ENCODE data around the gene TEX2. TPM values are rescaled to one million over a fixed set of nuclear protein-coding genes. Genes with fewer than 3 reads are reported as not detected.

TEX2 gene
- total RNA-seq, 1 experiment from 2014 or later = 10.8 TPM

- no peak for TF ChIP-seq ZNF281 (CRISPR knock-in tag; IDR thresholded peaks at IDR 0.05)
These were observed 10.2 kb downstream of the TEX2 start (continued) for GRCh38 chr17:64252831-64253230.

DNA sequence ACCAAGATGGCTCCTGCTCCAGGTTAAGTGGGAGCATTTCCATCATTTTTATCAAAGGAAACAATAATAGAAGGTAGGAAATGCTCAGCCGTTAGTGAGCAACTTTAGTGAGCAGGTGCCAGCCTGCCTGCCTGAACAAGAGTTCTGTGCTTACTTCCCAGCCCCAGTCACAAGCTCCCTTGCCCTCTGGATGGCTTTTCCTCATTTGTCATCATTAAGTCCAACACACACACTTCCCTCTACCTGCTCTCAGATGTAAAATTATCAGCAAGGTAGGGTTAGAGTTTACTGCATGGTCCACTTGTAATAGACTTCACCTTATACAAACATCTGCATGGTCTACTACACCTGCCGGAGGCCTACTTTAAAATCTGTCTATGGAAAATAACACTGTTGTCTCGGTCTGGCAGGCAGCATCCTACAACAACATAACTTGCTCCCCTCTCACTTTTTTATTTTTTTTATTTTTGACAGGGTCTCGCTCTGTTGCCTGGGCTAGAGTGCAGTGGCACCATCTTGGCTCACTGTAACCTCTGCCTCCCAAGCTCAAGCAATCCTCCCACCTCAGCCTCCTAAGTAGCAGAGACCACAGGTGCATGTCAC is 12.7 kb downstream of the TEX2 start:
- no peaks in the 10 kb centered on the region for H3K4me1 Mint-ChIP-seq
- POLR2A ChIA-PET = no interaction called here

DNA sequence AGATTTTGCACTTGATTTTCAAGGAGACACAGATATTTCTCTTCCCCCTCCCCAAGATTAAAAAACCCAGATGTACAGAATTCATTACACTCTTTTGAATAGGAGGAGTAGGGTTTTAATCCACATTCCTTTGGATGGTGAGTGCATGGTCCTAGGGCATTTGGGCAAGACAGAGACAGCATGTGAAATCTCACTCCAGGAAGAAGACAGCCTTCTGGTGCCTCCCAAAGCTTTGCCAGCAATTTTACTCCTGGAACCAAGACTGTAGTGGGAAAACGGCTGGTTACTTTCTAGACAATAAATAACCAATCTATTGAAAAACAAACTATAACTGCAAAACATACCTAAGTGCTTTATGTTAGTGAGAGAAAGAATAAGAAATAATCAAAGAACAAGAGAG is 15.2 kb downstream of the TEX2 start:
- Mint-ChIP-seq H3K4me1 (no peaks in the 10 kb centered on the region), H3K27me3 (ENCODE audit: low read depth) (no peaks in the 10 kb centered on the region), H3K36me3 (no peaks in the 10 kb centered on the region), H3K9me3 (no peaks in the 10 kb centered on the region), H3K4me3 (no peak overlapping the region), H3K27ac (no peak overlapping the region)
- DNase-seq (ENCODE audit: low spot score) = no peak
- ChIA-PET POLR2A (no interaction called here), CTCF (interaction anchor here (3.1 kb wide), 1 partner anchor 11 kb away, joined by 12 read pairs; no protein-coding TSS in a partner anchor)
- no peak for ATAC-seq
- no peak for TF ChIP-seq PRRX2 (CRISPR knock-in tag; IDR thresholded peaks at IDR 0.05)
- no peak for TF ChIP-seq NR2C2 (CRISPR knock-in tag; IDR thresholded peaks at IDR 0.05)
- TF ChIP-seq GABPB1 (CRISPR knock-in tag; IDR thresholded peaks at IDR 0.05) = no peak
- TF ChIP-seq KAT7 (CRISPR knock-in tag; IDR thresholded peaks at IDR 0.05; ENCODE audit: borderline replicate concordance) = no peak
- TF ChIP-seq SMAD3 (CRISPR knock-in tag; IDR thresholded peaks at IDR 0.05; ENCODE audit: borderline replicate concordance) = no peak
- TF ChIP-seq TEAD4 (CRISPR knock-in tag; IDR thresholded peaks at IDR 0.05) = no peak
- TF ChIP-seq, protein P1, sequence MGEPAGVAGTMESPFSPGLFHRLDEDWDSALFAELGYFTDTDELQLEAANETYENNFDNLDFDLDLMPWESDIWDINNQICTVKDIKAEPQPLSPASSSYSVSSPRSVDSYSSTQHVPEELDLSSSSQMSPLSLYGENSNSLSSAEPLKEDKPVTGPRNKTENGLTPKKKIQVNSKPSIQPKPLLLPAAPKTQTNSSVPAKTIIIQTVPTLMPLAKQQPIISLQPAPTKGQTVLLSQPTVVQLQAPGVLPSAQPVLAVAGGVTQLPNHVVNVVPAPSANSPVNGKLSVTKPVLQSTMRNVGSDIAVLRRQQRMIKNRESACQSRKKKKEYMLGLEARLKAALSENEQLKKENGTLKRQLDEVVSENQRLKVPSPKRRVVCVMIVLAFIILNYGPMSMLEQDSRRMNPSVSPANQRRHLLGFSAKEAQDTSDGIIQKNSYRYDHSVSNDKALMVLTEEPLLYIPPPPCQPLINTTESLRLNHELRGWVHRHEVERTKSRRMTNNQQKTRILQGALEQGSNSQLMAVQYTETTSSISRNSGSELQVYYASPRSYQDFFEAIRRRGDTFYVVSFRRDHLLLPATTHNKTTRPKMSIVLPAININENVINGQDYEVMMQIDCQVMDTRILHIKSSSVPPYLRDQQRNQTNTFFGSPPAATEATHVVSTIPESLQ (CRISPR knock-in tag; IDR thresholded peaks at IDR 0.05) = no peak
- TF ChIP-seq CBFB (CRISPR knock-in tag; IDR thresholded peaks at IDR 0.05; ENCODE audit: low read depth) = no peak
- TF ChIP-seq MYBL2 (CRISPR knock-in tag; IDR thresholded peaks at IDR 0.05) = no peak
- TF ChIP-seq, protein P2, sequence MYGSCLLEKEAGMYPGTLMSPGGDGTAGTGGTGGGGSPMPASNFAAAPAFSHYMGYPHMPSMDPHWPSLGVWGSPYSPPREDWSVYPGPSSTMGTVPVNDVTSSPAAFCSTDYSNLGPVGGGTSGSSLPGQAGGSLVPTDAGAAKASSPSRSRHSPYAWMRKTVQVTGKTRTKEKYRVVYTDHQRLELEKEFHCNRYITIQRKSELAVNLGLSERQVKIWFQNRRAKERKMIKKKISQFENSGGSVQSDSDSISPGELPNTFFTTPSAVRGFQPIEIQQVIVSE (CRISPR knock-in tag; IDR thresholded peaks at IDR 0.05; ENCODE audit: borderline replicate concordance) = no peak
- no peak for TF ChIP-seq TEAD1 (CRISPR knock-in tag; IDR thresholded peaks at IDR 0.05)
- no peak for TF ChIP-seq NFYB (CRISPR knock-in tag; conservative IDR thresholded peaks at IDR 0.05; ENCODE audit: low read depth)
- TF ChIP-seq ZBTB21 (CRISPR knock-in tag; IDR thresholded peaks at IDR 0.05; ENCODE audit: borderline replicate concordance) = no peak
- TF ChIP-seq AR (CRISPR knock-in tag; IDR thresholded peaks at IDR 0.05) = no peak
- TF ChIP-seq, protein P3, sequence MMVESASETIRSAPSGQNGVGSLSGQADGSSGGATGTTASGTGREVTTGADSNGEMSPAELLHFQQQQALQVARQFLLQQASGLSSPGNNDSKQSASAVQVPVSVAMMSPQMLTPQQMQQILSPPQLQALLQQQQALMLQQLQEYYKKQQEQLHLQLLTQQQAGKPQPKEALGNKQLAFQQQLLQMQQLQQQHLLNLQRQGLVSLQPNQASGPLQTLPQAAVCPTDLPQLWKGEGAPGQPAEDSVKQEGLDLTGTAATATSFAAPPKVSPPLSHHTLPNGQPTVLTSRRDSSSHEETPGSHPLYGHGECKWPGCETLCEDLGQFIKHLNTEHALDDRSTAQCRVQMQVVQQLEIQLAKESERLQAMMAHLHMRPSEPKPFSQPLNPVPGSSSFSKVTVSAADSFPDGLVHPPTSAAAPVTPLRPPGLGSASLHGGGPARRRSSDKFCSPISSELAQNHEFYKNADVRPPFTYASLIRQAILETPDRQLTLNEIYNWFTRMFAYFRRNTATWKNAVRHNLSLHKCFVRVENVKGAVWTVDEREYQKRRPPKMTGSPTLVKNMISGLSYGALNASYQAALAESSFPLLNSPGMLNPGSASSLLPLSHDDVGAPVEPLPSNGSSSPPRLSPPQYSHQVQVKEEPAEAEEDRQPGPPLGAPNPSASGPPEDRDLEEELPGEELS (CRISPR knock-in tag; IDR thresholded peaks at IDR 0.05) = no peak
- TF ChIP-seq ZNF317 (CRISPR knock-in tag; IDR thresholded peaks at IDR 0.05; ENCODE audit: borderline replicate concordance, low read depth) = no peak

More for the DNA sequence above, 12.7 kb downstream of the TEX2 start:
- H3K27me3 Mint-ChIP-seq (ENCODE audit: low read depth) = no peaks in the 10 kb centered on the region
- ATAC-seq (no peak), DNase-seq (ENCODE audit: low spot score) (no peak)
- CTCF ChIA-PET = interaction anchor here (1.1 to 3.1 kb wide), 3 partner anchors 14 to 222 kb away, joined by 3 to 12 read pairs (median 3); no protein-coding TSS in a partner anchor
- TF ChIP-seq NR2C2 (CRISPR knock-in tag; IDR thresholded peaks at IDR 0.05) = no peak
- TF ChIP-seq CBFB (CRISPR knock-in tag; IDR thresholded peaks at IDR 0.05; ENCODE audit: low read depth) = no peak
- TF ChIP-seq CREB1 (CRISPR knock-in tag; IDR thresholded peaks at IDR 0.05) = no peak
- no peak for TF ChIP-seq RORB (CRISPR knock-in tag; IDR thresholded peaks at IDR 0.05)
- TF ChIP-seq SP1 (CRISPR knock-in tag; conservative IDR thresholded peaks at IDR 0.05) = no peak
- TF ChIP-seq ZNF263 (CRISPR knock-in tag; IDR thresholded peaks at IDR 0.05; ENCODE audit: low read depth) = no peak
- TF ChIP-seq, protein P3 (CRISPR knock-in tag; IDR thresholded peaks at IDR 0.05) = no peak
- TF ChIP-seq NFE2L1 (CRISPR knock-in tag; IDR thresholded peaks at IDR 0.05) = no peak
- TF ChIP-seq JUN (CRISPR knock-in tag; IDR thresholded peaks at IDR 0.05) = no peak
- TF ChIP-seq ZNF671 (CRISPR knock-in tag; IDR thresholded peaks at IDR 0.05) = no peak
- no peak overlapping the region for H3K27ac Mint-ChIP-seq
- H3K9me3 Mint-ChIP-seq = no peaks in the 10 kb centered on the region
- H3K36me3 Mint-ChIP-seq = no peaks in the 10 kb centered on the region
- no peak overlapping the region for H3K4me3 Mint-ChIP-seq

Measured in WTC11 (cell line).